Smooth muscle cell (in vitro differentiated cells): ENCODE results near the gene PLPPR4. TPM values are rescaled to one million over a fixed set of nuclear protein-coding genes. Genes with fewer than 3 reads are reported as not detected.

Experiments
- DNase-seq: peaks from one replicate; lab custom pipeline; 2025; ENCODE audit not compliant: unreplicated experiment; lab: John Stamatoyannopoulos, UW
- H2AFZ ChIP-seq: fragments of 200-600 bp; sonication (generic); 2 replicates; pipeline ENCODE4 v1.6.0; 2016; ENCODE audit warnings: antibody characterized with exemption, low read depth, mild to moderate bottlenecking
- H3F3A ChIP-seq: fragments of 200-600 bp; sonication (generic); 2 replicates; pipeline ENCODE4 v1.6.0; 2017; ENCODE audit warnings: antibody characterized with exemption, low read depth
- H3K27ac ChIP-seq: fragments of 200-600 bp; sonication (generic); 2 replicates; pipeline ENCODE4 v1.5.1; 2016; ENCODE audit warnings: low read depth, mild to moderate bottlenecking
- H3K27me3 ChIP-seq: fragments of 200-600 bp; sonication (generic); 2 replicates; pipeline ENCODE4 v1.6.1; 2016; ENCODE audit warnings: low read depth, mild to moderate bottlenecking
- H3K36me3 ChIP-seq: fragments of 200-600 bp; sonication (generic); 2 replicates; pipeline ENCODE4 v1.5.1; 2016; ENCODE audit warnings: low read depth
- H3K4me1 ChIP-seq: fragments of 200-600 bp; sonication (generic); 2 replicates; pipeline ENCODE4 v1.5.1; 2016; ENCODE audit warnings: low read depth
- H3K4me2 ChIP-seq: fragments of 200-600 bp; sonication (generic); 2 replicates; pipeline ENCODE4 v1.6.0; 2016; ENCODE audit warnings: mild to moderate bottlenecking
- H3K4me3 ChIP-seq: fragments of 200-600 bp; sonication (generic); 2 replicates; pipeline ENCODE4 v1.5.1; 2016; ENCODE audit warnings: mild to moderate bottlenecking
- H3K79me2 ChIP-seq: fragments of 200-600 bp; sonication (generic); 2 replicates; pipeline ENCODE4 v1.6.0; 2016; ENCODE audit warnings: low read depth, mild to moderate bottlenecking
- H3K9ac ChIP-seq: fragments of 200-600 bp; sonication (generic); 2 replicates; pipeline ENCODE4 v1.6.0; 2016; ENCODE audit warnings: low read depth
- H3K9me3 ChIP-seq: fragments of 200-600 bp; sonication (generic); replicated peaks from 2 replicates; pipeline ENCODE4 v1.5.1; 2016; ENCODE audit warnings: low read depth
- H4K20me1 ChIP-seq: fragments of 200-600 bp; sonication (generic); 2 replicates; pipeline ENCODE4 v1.6.0; 2016; ENCODE audit warnings: low read depth
- WGBS: methylation state at CpG from one replicate; pipeline ENCODE4 v1.1.7; 2016; ENCODE audit warnings: low lambda C conversion rate; 5-methylcytosine and 5-hydroxymethylcytosine counted together
- polyA plus RNA-seq: library from polyadenylated mRNA; unstranded; fragments of >200 nt; fragmentation: Nextera tagmentation; extraction: Ambion mirVana; gene quantifications from 2 replicates; pipeline ENCODE4 v1.2.1, GENCODE V29; 2016
- total RNA-seq: library from RNA; depleted of rRNA; stranded (reverse); fragments of >200 nt; gene quantifications from 2 replicates; pipeline ENCODE4 v1.2.3, GENCODE V29; 2014
- TF ChIP-seq, protein P1 (sequence below): fragments of 200-600 bp; sonication (generic); IDR thresholded peaks from 2 replicates; pipeline ENCODE4 v1.5.1; 2017; ENCODE audit warnings: borderline replicate concordance, mild to moderate bottlenecking, antibody characterized with exemption; ENCODE audit not compliant: insufficient read depth, poor library complexity, severe bottlenecking

Gene PLPPR4
- total and polyA plus RNA-seq, 2 experiments from 2014 or later = 4.6 to 8.4 TPM

GRCh38 chr1:99270646-99271045 lies 6.4 kb downstream of the PLPPR4 start:
- H3K4me1 ChIP-seq = no peaks in the 10 kb centered on the region
- H3K27me3 ChIP-seq = no peaks in the 10 kb centered on the region
- H3K9ac ChIP-seq = no peak overlapping the region
- no peak overlapping the region for H2AFZ ChIP-seq
- TF ChIP-seq, protein P1, sequence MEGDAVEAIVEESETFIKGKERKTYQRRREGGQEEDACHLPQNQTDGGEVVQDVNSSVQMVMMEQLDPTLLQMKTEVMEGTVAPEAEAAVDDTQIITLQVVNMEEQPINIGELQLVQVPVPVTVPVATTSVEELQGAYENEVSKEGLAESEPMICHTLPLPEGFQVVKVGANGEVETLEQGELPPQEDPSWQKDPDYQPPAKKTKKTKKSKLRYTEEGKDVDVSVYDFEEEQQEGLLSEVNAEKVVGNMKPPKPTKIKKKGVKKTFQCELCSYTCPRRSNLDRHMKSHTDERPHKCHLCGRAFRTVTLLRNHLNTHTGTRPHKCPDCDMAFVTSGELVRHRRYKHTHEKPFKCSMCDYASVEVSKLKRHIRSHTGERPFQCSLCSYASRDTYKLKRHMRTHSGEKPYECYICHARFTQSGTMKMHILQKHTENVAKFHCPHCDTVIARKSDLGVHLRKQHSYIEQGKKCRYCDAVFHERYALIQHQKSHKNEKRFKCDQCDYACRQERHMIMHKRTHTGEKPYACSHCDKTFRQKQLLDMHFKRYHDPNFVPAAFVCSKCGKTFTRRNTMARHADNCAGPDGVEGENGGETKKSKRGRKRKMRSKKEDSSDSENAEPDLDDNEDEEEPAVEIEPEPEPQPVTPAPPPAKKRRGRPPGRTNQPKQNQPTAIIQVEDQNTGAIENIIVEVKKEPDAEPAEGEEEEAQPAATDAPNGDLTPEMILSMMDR = no peak
- 94% methylated on average over 1 of the region's 1 CpG for WGBS
- H3F3A ChIP-seq = peaks cover 3% of the 10 kb centered on the region
- no peaks in the 10 kb centered on the region for H4K20me1 ChIP-seq
- H3K79me2 ChIP-seq = no peaks in the 10 kb centered on the region
- no peak overlapping the region for H3K4me3 ChIP-seq
- H3K4me2 ChIP-seq = no peak overlapping the region
- no peak for DNase-seq
- no peaks in the 10 kb centered on the region for H3K9me3 ChIP-seq
- no peak overlapping the region for H3K27ac ChIP-seq
- H3K36me3 ChIP-seq = no peaks in the 10 kb centered on the region

DNA sequence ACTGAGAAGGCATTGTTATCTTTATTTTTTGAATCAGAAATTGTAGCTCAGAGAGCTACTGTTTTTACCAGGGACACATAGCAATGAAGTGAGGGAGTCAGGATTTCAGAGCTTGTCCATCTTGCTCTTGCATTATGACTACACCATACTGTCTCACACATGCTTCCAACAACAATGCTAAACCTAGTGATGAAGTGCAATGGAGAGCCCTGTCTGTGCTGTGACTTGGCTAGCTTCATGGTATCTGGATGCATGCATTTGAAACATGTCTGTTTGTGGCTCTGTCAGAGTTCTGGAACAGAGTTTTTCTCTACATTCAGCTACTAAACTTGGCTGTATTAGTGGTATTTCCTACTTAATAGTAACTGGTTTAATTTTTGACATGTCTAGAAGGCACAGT lies 7.0 kb downstream of the PLPPR4 start:
- H3K4me1 ChIP-seq = no peaks in the 10 kb centered on the region
- peaks cover 3% of the 10 kb centered on the region for H3F3A ChIP-seq
- no peak overlapping the region for H2AFZ ChIP-seq
- H3K79me2 ChIP-seq = no peaks in the 10 kb centered on the region
- no peak overlapping the region for H3K4me3 ChIP-seq
- H4K20me1 ChIP-seq = no peaks in the 10 kb centered on the region
- no peak for DNase-seq
- no peak overlapping the region for H3K9ac ChIP-seq
- H3K27ac ChIP-seq = no peak overlapping the region
- TF ChIP-seq, protein P1 = no peak
- no peak overlapping the region for H3K4me2 ChIP-seq
- H3K36me3 ChIP-seq = no peaks in the 10 kb centered on the region
- no peaks in the 10 kb centered on the region for H3K27me3 ChIP-seq
- no peaks in the 10 kb centered on the region for H3K9me3 ChIP-seq

DNA sequence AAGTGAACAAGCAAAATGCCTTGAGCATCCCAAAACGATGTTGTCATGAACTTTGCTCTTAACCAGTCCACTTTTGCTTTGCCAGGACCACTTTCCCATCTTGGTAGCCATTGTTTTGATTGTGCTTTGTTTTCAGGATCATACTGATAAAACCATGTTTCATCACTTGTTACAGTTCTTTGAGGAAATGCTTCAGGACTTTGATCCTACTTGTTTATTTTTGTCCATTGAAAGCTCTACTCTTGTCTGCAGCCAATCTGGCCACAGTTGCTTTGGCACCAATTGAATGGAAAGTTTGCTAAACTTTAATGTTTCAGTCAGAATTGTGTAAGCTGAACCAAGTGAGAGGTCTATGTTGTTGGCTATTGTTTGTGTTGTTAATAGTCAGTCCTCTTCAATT lies 12.8 kb downstream of the PLPPR4 start:
- no peak for DNase-seq
- no peaks in the 10 kb centered on the region for H3K79me2 ChIP-seq
- H3K27ac ChIP-seq = no peak overlapping the region
- no peaks in the 10 kb centered on the region for H3K9me3 ChIP-seq
- TF ChIP-seq, protein P1 = no peak
- H4K20me1 ChIP-seq = no peaks in the 10 kb centered on the region
- no peak overlapping the region for H3K4me3 ChIP-seq
- no peak overlapping the region for H3K9ac ChIP-seq
- no peaks in the 10 kb centered on the region for H3K4me1 ChIP-seq
- H3K36me3 ChIP-seq = no peaks in the 10 kb centered on the region
- no peaks in the 10 kb centered on the region for H3F3A ChIP-seq
- 83% methylated on average over 1 of the region's 1 CpG for WGBS
- no peaks in the 10 kb centered on the region for H3K27me3 ChIP-seq
- H2AFZ ChIP-seq = no peak overlapping the region
- no peak overlapping the region for H3K4me2 ChIP-seq

- Histone ChIP-seq H3K27me3 (no peaks in the 10 kb centered on the region), H3K27ac (no peak overlapping the region), H3K4me2 (peak overlapping the region; percentile 10), H3F3A (no peaks in the 10 kb centered on the region), H3K4me1 (no peaks in the 10 kb centered on the region), H3K79me2 (no peaks in the 10 kb centered on the region), H3K9ac (no peak overlapping the region), H4K20me1 (no peaks in the 10 kb centered on the region), H3K36me3 (no peaks in the 10 kb centered on the region), H3K9me3 (no peaks in the 10 kb centered on the region), H2AFZ (no peak overlapping the region), H3K4me3 (no peak overlapping the region)
- 31% methylated on average over 4 of the region's 4 CpGs for WGBS
- DNase-seq = no peak
- TF ChIP-seq, protein P1 = no peak
Measured at GRCh38 chr1:99279525-99279924, 15.2 kb downstream of the PLPPR4 start.
